HL-60 (cell line): ENCODE data around the gene MRPS31. TPM values are rescaled to one million over a fixed set of nuclear protein-coding genes. Genes with fewer than 3 reads are reported as not detected.

Experiments used
- DNase-seq, 2 experiments: peaks; one replicate each; pipeline ENCODE4 v3.0.0-alpha.2; 2010 to 2020; ENCODE audit warnings: low read depth in 1 of 2, low spot score in 1 of 2
- H3K27ac ChIP-seq: fragments of 250-450 bp; sonication (Bioruptor Pico); replicated peaks from 2 replicates; pipeline ENCODE4 v1.5.1; 2020; ENCODE audit warnings: mild to moderate bottlenecking, moderate library complexity
- H3K27me3 ChIP-seq: fragments of 250-450 bp; sonication (Bioruptor Pico); 2 replicates; pipeline ENCODE4 v1.5.1; 2021; ENCODE audit warnings: mild to moderate bottlenecking, moderate library complexity; ENCODE audit not compliant: insufficient read depth, poor library complexity, severe bottlenecking
- H3K4me3 ChIP-seq: replicated peaks from 2 replicates; pipeline ENCODE4 v1.5.1; 2011; ENCODE audit warnings: mild to moderate bottlenecking, control low read depth, low read length; ENCODE audit not compliant: insufficient read depth
- GABPA ChIP-seq: IDR thresholded peaks from 2 replicates; pipeline ENCODE4 v1.6.1; 2012; ENCODE audit warnings: low read depth
- POLR2AphosphoS5 ChIP-seq: IDR thresholded peaks from 2 replicates; pipeline ENCODE4 v1.6.1; 2012; ENCODE audit warnings: low read depth
- SPI1 ChIP-seq: IDR thresholded peaks from 2 replicates; pipeline ENCODE4 v1.6.1; 2012; ENCODE audit warnings: low read depth, mild to moderate bottlenecking, borderline replicate concordance
- microRNA-seq: library from miRNA; unstranded; fragments of <30 nt; microRNA quantifications from one replicate; pipeline ENCODE4, GENCODE V29; 2018
- TF ChIP-seq, protein P1 (sequence below): IDR thresholded peaks from one replicate; pipeline ENCODE4 v1.5.1; 2011; ENCODE audit warnings: low read length, control low read depth, inconsistent platforms; ENCODE audit not compliant: insufficient read depth

The MRPS31 gene

DNA sequence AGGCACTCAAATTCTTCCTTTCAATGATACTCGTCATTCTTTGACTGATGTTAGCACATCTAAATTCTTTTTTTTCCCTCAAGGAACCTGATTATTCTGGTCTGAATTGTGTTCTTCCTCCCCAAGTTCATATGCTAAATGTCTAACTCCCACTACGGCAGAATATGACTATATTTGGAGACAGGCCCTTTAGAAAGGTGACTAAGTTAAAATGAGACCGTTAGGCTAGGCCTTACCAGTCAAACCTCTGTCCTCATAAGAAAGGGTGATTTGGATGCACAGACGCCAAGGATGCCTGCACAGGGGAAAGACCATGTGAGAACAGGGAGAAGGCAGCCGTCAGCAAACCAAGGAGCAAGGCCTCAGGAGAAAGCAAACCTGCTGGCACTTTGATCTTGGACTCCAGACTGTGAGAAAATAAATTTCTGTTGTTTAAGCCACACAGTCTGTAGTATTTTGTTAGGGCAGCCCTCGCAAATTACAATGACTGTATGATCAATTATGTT, 91.5 kb downstream of the MRPS31 start:
- Histone ChIP-seq H3K27ac (no peak overlapping the region), H3K4me3 (no peak overlapping the region), H3K27me3 (no peaks in the 10 kb centered on the region)
- DNase-seq: no peak
- no peak for TF ChIP-seq GABPA
- TF ChIP-seq SPI1: no peak
- no peak for TF ChIP-seq POLR2AphosphoS5
- TF ChIP-seq, protein P1, sequence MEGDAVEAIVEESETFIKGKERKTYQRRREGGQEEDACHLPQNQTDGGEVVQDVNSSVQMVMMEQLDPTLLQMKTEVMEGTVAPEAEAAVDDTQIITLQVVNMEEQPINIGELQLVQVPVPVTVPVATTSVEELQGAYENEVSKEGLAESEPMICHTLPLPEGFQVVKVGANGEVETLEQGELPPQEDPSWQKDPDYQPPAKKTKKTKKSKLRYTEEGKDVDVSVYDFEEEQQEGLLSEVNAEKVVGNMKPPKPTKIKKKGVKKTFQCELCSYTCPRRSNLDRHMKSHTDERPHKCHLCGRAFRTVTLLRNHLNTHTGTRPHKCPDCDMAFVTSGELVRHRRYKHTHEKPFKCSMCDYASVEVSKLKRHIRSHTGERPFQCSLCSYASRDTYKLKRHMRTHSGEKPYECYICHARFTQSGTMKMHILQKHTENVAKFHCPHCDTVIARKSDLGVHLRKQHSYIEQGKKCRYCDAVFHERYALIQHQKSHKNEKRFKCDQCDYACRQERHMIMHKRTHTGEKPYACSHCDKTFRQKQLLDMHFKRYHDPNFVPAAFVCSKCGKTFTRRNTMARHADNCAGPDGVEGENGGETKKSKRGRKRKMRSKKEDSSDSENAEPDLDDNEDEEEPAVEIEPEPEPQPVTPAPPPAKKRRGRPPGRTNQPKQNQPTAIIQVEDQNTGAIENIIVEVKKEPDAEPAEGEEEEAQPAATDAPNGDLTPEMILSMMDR: no peak

Small RNA genes lying within 50 kb of the gene (microRNA-seq; reads per million reads assigned to microRNA genes)
- gene MIR320D1 (not detected), gene MIR621 (not detected)
